Peyer's patch (tissue), 4 donors: ENCODE data around the gene STEAP4. TPM values are rescaled to one million over a fixed set of nuclear protein-coding genes. Genes with fewer than 3 reads are reported as not detected.

Experiments
- DNase-seq, 3 donors: peaks; one replicate each; pipeline ENCODE4 v3.0.0-alpha.2; 2017 to 2019
- H3K27ac ChIP-seq, 4 donors: fragments of 200-600 bp; sonication (generic); one replicate each; pipeline ENCODE4 v1.5.1; 2016 to 2019
- H3K27me3 ChIP-seq, 2 donors: fragments of 200-600 bp; sonication (generic); one replicate each; pipeline ENCODE4 v1.5.1; 2019
- H3K36me3 ChIP-seq, 3 donors: fragments of 200-600 bp; sonication (generic); one replicate each; pipeline ENCODE4 v1.5.1; 2016 to 2019
- H3K4me1 ChIP-seq, 4 donors: fragments of 200-600 bp; sonication (generic); one replicate each; pipeline ENCODE4 v1.5.1; 2016 to 2019
- H3K4me3 ChIP-seq, 4 donors: fragments of 200-600 bp; sonication (generic); 1 replicate in 3 of 4; 2 replicates in 1 of 4; pipeline ENCODE4 v1.5.1; 2016 to 2019; ENCODE audit warnings: mild to moderate bottlenecking in 1 of 4
- H3K9me3 ChIP-seq, 4 donors: fragments of 200-600 bp; sonication (generic); one replicate each; pipeline ENCODE4 v1.5.1; 2016 to 2019; ENCODE audit warnings: mild to moderate bottlenecking in 1 of 4
- POLR2A ChIP-seq, 2 donors: fragments of 450-650 bp; IDR thresholded peaks; one replicate each; pipeline ENCODE4 v1.5.1; 2017; ENCODE audit warnings: antibody characterized with exemption in 2 of 2, mild to moderate bottlenecking in 2 of 2, moderate library complexity in 2 of 2
- total RNA-seq, 4 donors: library from RNA; depleted of rRNA; stranded (reverse); fragments of >200 nt; gene quantifications; one replicate each; pipeline ENCODE4 v1.1.0, GENCODE V29; 2016
- TF ChIP-seq, protein P1 (sequence below), 6 experiments: fragments of 450-650 bp in 4 of 6; fragments of 200-600 bp in 2 of 6; sonication (generic) in 1 of 6; IDR thresholded peaks; one replicate each; pipeline ENCODE4 v1.5.1; 2017 to 2019; ENCODE audit warnings: antibody characterized with exemption in 6 of 6, mild to moderate bottlenecking in 3 of 6, moderate library complexity in 1 of 6

Gene STEAP4
- total RNA-seq, 4 donors from 2014 or later = 1.9 to 16.5 (median 5.1) TPM

DNA sequence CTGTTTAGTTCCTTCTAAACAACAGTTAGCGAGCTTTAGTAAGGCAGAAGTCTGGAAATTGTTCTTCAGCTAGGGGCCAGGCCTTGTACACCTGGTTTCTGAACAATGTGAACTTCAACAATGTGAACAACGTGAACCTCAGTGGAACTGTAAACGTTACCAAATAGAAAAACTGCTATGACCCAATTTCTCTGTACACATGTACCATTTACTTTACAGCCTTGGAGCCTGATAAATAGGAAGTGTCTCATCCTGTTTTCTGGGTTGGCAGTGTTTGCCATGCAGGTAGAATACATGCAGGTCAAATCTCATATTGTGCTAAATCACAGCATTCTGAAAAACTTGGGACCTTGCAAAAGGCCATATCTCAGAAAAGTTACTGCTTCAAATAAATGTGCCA, 1.6 kb downstream of the STEAP4 start:
- no peak for TF ChIP-seq POLR2A (IDR thresholded peaks at IDR 0.05)
- TF ChIP-seq, protein P1, sequence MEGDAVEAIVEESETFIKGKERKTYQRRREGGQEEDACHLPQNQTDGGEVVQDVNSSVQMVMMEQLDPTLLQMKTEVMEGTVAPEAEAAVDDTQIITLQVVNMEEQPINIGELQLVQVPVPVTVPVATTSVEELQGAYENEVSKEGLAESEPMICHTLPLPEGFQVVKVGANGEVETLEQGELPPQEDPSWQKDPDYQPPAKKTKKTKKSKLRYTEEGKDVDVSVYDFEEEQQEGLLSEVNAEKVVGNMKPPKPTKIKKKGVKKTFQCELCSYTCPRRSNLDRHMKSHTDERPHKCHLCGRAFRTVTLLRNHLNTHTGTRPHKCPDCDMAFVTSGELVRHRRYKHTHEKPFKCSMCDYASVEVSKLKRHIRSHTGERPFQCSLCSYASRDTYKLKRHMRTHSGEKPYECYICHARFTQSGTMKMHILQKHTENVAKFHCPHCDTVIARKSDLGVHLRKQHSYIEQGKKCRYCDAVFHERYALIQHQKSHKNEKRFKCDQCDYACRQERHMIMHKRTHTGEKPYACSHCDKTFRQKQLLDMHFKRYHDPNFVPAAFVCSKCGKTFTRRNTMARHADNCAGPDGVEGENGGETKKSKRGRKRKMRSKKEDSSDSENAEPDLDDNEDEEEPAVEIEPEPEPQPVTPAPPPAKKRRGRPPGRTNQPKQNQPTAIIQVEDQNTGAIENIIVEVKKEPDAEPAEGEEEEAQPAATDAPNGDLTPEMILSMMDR (IDR thresholded peaks at IDR 0.05) = no peak
- Histone ChIP-seq H3K4me1 (peaks cover 0 to 6% (median 0%) of the 10 kb centered on the region in 4 donors), H3K9me3 (no peaks in the 10 kb centered on the region), H3K27ac (no peak overlapping the region), H3K27me3 (no peaks in the 10 kb centered on the region), H3K36me3 (no peaks in the 10 kb centered on the region), H3K4me3 (no peak overlapping the region)
- no peak for DNase-seq

DNA sequence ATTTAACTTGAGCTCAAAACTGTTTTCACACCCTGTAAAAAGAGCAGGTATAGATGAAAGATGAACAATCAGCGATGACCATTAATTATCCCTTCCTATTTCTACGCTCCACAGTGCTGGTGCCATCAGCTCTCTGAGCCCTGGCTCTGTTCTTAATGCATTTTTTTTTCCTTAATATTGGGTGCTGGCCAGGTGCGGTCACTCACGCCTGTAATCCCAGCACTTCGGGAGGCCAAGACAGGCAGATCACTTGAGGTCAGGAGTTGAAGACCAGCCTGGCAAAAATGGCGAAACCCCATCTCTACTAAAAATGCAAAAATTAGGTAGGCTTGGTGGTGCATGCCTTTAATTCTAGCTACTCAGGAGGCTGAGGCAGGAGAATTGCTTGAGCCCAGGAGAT, 4.2 kb downstream of the STEAP4 start:
- H3K4me1 ChIP-seq = peaks cover 0 to 6% (median 0%) of the 10 kb centered on the region in 4 donors
- no peak overlapping the region for H3K4me3 ChIP-seq
- no peaks in the 10 kb centered on the region for H3K9me3 ChIP-seq
- no peaks in the 10 kb centered on the region for H3K36me3 ChIP-seq
- DNase-seq = no peak
- TF ChIP-seq POLR2A (IDR thresholded peaks at IDR 0.05) = no peak
- TF ChIP-seq, protein P1 (IDR thresholded peaks at IDR 0.05) = no peak
- H3K27ac ChIP-seq = no peak overlapping the region
- H3K27me3 ChIP-seq = no peaks in the 10 kb centered on the region

DNA sequence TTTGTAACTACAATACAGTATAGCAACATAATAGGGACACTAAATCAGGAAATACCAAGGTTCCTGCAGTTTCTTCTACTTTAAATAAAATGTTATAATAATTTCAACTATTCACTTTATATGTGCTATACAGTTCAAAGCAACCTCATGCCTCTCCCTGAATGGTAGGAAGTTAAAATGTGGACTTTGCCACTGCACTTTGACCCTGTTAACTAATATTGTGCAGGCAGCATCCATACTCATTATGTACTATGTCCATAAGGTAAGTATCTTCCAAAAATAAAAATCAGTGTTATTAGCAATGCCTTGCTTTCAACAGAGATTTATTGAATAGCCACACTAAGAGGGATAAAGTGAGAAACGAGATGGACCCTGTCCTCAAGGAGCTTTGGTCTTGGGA, 4.8 kb downstream of the STEAP4 start:
- no peak overlapping the region for H3K27ac ChIP-seq
- H3K4me1 ChIP-seq = peaks cover 0 to 6% (median 0%) of the 10 kb centered on the region in 4 donors
- H3K9me3 ChIP-seq = no peaks in the 10 kb centered on the region
- no peaks in the 10 kb centered on the region for H3K27me3 ChIP-seq
- DNase-seq = no peak
- H3K4me3 ChIP-seq = no peak overlapping the region
- TF ChIP-seq POLR2A (IDR thresholded peaks at IDR 0.05) = no peak
- TF ChIP-seq, protein P1 (IDR thresholded peaks at IDR 0.05) = no peak
- H3K36me3 ChIP-seq = no peaks in the 10 kb centered on the region

DNA sequence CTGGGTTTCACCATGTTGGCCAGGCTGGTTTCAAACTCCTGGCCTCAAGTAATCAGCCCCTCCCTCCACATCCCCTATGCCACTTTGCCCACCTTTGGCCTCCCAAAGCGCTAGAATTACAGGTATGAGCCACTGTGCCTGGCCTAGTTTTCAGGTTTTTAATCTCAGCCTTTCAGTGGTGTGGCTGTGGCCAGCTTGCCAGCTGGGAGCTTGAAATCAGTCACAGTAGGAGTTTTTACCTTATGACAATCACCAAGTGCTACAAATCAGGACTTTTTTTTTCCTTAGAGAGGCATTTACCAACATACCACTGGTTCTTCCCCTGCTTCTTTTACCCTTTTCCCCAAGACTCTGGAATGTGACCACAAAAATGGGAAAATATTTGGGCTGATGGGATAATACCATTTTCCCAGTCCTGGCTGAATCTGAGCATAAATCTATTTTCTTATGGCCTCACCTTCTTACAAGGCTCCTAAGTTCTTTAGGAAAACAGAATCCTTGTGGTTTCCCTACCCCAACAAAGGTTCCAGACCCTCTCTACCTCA, 6.2 kb downstream of the STEAP4 start:
- no peak for TF ChIP-seq POLR2A (IDR thresholded peaks at IDR 0.05)
- TF ChIP-seq, protein P1 (IDR thresholded peaks at IDR 0.05) = no peak
- Histone ChIP-seq H3K4me1 (no peaks in the 10 kb centered on the region), H3K9me3 (no peaks in the 10 kb centered on the region), H3K27ac (no peak overlapping the region), H3K27me3 (no peaks in the 10 kb centered on the region), H3K36me3 (no peaks in the 10 kb centered on the region), H3K4me3 (no peak overlapping the region)
- no peak for DNase-seq

DNA sequence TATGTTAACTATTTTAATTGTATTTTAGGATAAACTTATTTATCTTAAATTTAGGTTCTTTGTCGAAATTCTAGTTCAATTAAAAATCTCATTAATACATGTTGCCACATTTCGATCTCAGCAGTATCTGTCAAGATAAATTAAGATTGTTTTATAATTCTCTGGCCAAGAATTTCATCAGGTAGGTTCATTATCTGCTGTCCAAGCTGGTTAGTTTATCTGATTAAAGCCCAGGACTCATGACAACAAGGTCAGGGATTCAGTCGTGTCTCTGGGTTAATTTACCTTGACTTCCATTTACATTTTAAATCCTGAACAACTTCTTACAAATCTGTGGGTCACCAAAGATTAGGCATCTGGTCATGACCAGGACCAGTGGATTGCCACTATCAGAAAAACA, 7.6 kb downstream of the STEAP4 start:
- no peaks in the 10 kb centered on the region for H3K27me3 ChIP-seq
- H3K27ac ChIP-seq = no peak overlapping the region
- H3K9me3 ChIP-seq = no peaks in the 10 kb centered on the region
- no peak for TF ChIP-seq POLR2A (IDR thresholded peaks at IDR 0.05)
- TF ChIP-seq, protein P1 (IDR thresholded peaks at IDR 0.05) = no peak
- no peak overlapping the region for H3K4me3 ChIP-seq
- no peaks in the 10 kb centered on the region for H3K36me3 ChIP-seq
- no peak for DNase-seq
- no peaks in the 10 kb centered on the region for H3K4me1 ChIP-seq

DNA sequence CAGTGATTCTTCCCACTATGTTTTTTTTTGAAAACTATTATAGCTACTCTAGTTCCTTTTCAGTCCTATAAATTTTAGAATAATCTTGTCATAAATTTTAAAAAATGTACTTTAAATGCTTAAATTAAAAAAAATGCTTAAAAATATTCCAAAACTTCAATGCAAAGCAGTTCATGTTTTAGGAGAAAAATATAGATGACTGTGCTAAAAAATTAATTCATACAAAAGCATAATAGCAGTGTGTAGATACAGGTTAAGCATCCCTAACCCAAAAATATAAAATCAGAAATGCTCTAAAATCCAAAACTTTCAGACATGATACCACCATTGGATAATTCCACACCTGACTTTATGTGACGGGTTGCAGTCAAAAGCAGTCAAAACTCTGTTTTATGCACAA, 12.8 kb downstream of the STEAP4 start:
- no peak for DNase-seq
- TF ChIP-seq, protein P1 (IDR thresholded peaks at IDR 0.05) = no peak
- no peak for TF ChIP-seq POLR2A (IDR thresholded peaks at IDR 0.05)

More for the DNA sequence above, 12.8 kb downstream of the STEAP4 start:
- no peaks in the 10 kb centered on the region for H3K4me1 ChIP-seq
- no peaks in the 10 kb centered on the region for H3K9me3 ChIP-seq
- H3K4me3 ChIP-seq = no peak overlapping the region
- no peaks in the 10 kb centered on the region for H3K36me3 ChIP-seq
- no peaks in the 10 kb centered on the region for H3K27me3 ChIP-seq
- H3K27ac ChIP-seq = no peak overlapping the region
